HG03378 (cell line): Measurements from ENCODE around the gene SLC25A5.
"Not testable (repeated sequence)": the region's sequence is repeated elsewhere in the genome, so short reads cannot be mapped to it uniquely, and the experiment has no call there.

Source experiments
- ATAC-seq: cut with Tn5 transposase; IDR thresholded peaks from one replicate; pipeline ENCODE4 v1.9.1; 2021; ENCODE audit warnings: mild to moderate bottlenecking, moderate library complexity; ENCODE audit not compliant: unreplicated experiment

Gene SLC25A5

DNA sequence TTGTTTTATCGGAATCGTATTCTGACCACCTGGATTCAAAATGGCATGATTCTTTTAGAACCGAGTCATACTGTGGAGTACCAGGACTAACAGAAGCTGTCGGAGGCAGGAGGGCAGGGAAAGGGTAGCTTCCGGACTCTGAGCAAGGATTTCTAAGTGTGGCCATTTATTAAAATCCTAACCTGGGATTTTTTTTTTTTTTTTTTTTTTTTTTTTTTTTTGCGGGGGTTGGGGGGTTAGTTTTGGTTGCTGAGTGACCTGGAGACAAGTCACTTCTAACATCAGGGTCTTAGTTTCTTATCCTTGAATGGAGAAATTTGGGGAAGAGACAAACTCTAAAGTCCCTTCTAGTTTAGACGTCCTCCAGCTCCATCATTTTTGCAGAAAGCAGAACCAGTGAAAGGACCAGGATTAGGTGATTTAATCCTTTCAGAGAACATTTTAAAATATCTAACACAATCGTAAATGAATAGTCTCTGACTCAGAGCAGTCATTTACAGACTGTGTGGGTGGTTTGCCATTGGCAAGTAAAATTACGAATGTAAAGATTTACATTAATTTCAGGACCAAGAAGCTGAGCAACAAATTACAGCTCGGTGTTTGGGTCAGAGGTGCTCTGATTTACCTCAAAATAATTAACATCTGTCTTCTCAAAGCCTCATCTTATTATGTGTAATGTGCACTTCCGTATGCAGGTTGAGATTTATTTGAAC lies 7.3 kb downstream of the SLC25A5 start:
- ATAC-seq, result no peak

DNA sequence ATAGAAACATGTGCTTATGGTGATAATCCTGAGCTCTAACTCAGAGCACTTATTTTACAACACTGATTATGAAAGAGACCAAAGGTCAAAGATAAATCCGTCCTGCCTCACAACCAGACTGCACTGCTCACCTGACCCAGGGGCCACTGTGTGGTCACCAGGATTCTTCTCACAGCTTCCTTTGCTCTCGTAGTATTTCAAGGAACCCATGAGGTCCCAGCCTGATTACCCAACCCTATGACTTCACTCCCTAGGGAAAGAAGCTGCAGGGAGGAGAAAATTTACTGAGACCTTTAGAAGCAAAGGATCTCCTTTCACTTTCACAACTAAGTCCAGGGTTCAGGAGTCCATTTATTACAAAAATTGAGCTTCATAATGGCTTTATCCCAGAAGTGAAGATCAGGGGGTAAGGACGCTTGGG lies 9.6 kb downstream of the SLC25A5 start:
- no peak for ATAC-seq

DNA sequence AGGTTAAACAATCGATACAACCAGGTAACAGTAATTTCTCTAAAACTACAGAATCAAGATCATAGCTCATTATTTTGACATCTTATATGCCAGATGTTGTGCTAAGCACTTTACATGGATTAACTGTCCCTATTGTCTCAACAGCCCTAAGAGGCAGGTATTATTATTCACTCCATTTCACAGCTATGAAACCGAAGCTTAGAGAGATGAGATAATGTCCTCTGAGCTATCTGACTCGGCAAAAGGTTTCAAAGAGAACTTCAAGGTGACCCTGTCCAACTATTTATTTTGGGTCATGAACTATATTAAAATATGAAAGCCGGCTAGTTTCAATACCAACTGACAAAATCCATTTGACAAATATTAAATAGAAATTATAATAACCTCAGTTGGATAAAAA lies 10.3 kb downstream of the SLC25A5 start:
- ATAC-seq, result no peak

DNA sequence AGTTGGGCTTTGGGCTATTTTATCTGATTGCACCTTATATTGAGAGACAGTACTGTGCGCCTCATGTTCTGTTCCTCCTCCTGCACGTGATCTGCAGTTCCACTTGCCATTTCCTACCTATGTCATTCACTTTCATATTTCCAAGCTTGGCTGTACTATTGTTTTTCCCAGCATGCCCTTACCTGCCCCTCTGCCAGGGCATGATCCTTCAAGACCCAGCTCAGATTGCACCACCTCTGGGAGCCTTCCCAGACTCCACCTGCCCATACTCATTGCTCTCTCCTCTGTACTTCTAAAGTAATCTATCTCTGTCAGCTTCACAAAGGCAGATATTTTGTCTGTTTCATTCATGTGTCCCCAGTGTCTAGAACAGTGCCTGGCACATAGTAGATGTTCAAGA lies 11.6 kb downstream of the SLC25A5 start:
- no peak for ATAC-seq

DNA sequence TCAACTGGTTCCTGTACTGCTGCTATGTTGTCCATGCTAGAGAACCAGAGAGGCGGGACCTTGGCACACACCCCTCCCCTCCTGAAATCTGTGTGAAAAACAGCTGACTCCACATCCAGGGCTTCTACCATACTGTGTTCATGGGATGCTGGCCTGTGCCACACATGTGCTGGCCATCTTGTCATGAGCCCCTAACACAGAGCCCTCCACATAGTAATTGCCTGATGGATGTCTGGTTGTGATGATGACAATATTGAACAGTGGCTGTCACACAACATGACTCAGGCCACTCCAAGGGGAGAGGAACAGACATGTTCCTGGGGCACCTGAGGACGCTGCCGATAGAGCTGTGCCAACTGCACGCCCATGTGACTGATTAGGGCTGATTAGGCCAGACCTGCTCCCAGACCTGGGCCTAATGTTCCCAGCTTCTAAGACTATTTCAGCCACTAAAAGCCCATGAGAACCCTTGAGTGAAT lies 13.1 kb downstream of the SLC25A5 start:
- no peak for ATAC-seq

DNA sequence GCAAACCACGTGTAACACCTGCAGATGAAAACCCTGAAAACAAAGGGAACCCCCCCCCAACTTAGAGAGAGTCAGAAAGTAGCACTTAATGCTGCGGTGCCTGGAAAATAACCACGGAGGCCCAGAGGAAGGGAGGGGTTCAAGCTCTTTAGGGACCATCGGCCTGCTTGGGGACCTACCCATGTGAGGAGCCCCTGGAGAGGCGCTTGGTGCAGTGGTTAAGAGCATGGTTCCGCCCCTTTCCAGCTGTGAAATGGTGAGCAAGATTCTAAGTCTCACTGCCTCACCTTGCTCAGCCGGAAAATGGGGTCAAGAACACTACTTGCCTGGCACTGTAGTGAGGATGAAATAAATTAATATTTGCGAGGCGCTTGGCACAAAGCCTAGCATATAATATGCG lies 13.8 kb downstream of the SLC25A5 start:
- no peak for ATAC-seq

DNA sequence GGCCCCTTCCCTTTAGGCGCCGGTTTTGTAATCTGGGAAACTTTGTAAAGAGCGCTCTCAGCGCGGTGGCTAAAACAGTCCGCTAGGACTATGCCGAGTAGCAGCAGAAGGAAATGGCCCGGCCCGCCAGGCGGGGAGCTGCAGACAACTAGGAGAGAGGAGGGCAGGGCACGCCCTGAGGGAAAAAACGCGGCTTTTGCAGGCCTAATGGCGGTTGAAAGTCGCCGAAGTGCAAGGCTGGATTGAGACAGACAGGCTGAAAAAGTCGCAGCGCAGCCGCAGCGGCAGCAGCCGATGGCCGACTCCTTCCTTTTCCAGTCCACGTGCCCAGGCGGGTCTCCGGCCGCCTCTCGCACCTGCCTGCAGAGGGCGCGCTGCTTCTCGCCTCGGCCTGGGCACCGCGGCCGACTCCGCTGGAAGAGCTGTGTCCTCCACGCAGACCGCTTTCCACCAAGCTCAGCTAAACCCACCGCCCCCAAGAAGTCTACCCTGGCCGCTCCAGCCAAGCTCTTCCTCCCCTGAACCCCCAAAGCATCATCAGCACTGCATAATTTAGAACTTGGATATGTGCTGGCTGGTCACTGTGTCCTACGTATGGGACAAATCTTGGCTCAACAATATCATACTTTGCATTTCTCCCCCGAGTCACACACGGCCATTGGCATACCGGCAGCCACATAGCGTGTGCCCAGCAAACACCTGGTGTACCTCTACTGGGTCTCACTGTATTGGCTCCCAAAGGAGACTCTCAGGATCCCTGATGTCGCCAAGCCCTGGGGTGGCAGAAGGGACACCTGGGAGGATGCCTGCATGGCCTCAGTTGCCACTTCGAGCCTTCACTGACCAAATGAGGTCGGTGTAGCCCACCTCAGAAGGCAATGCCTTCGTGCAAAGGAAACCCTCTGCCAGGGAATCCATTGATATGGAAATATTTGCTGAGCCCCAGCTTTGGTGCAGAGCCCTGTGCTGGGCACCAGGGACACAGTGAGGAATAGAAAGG lies 14.5 kb downstream of the SLC25A5 start:
- peak; percentile 70 for ATAC-seq

DNA sequence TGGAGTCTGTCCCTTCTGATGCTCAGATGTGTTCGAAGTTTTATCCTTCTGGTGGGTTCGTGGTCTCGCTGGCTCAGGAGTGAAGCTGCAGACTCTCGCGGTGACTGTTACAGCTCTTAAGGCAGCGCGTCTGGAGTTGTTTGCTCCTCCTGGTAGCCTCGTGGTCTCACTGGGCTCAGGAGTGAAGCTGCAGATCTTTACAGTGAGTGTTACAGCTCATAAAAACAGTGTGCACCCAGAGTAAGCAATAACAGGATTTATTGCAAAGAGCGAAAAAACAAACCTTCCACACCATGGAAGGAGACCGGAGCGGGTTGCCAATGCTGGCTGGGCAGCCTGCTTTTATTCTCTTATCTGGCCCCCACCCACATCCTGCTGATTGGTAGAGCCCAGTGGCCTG lies 18.5 kb downstream of the SLC25A5 start:
- ATAC-seq, result no peak

DNA sequence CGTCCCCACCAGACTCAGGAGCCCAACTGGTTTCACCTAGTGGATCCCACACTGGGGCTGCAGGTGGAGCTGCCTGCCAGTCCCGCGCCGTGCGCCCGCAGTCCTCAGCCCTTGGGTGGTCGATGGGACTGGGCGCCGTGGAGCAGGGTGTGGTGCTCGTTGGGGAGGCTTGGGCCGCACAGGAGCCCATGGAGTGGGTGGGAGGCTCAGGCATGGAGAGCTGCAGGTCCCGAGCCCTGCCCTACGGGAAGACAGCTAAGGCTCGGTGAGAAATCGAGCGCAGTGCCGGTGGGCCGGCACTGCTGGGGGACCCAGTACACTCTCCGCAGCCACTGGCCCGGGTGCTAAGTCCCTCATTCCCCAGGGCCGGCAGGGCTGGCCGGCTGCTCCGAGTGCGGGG lies 19.5 kb downstream of the SLC25A5 start:
- ATAC-seq, result not testable (repeated sequence)

DNA sequence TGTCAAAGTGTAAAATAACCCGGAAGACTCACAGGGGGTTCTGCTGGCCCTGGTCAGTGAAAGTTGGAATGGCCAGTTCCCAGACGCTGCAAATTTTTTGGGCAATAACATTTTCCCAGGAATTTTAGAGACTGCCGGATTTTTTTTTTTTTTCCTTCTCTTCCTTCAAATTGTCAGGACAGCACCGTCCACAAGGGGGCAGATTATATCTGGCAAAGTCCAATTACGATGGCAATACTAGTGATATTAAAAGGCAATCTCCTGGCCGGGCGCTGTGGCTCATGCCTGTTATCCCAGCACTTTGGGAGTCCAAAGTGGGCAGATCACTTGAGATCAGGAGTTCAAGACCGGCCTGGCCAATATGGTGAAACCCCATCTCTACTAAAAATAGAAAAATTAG lies 20.5 kb downstream of the SLC25A5 start:
- no peak for ATAC-seq

DNA sequence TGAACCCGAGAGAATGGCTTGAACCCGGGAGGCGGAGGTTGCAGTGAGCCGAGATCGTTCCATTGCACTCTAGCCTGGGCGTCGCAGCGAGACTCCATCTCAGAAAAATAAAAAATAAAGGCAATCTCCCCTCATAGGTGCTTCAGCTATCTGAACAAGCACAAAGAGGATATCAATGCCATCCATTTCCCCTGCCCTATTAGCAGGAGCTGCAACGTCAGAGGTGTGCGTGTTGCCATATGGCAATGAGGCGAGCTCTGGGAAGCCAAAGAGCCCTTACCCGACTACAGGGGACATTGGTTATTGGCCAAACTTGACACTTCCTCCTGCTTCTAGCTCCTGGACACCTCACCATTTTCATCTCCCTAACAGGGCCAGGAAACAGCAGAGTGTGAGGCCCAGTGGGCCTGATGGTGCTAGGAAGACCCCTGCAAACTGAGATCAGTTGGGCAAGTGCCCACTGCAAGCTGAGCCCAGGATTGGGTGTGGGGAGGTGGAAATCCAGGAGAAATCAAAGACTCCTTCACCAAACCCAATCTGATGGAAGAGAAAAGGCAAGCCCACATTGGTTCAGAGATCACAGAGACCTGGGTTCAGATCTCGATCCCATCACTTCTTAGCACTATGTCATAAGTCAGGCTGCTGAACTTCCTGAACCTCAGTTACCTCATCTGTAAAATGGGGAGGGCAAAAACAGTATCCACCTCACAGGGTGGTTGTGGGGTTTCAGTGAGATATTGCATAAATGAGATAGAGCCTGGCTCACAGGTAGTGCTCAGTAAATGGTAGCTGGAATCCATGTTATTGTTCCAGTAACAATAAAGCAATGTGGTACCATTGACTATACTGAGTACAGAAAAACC lies 21.2 kb downstream of the SLC25A5 start:
- ATAC-seq, result no peak

DNA sequence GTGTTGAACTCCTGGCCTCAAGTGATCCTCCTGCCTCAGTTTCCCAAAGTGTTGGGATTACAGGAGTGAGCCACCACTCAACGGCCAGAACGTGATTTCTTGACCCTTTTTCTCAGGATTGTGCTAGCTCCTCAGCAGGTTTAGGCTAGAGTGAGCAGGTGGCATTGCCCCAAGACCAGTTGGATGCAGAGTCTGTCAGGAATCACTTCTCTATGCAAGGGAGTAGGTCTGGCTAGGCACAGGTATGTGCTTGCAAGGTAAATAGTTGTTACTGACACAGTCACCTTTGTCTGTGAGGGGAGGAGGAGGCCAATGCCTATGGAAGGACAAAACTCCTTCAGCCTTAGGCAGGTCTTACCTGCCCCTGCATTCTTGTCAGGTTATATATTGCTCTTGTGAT lies 24.2 kb downstream of the SLC25A5 start:
- no peak for ATAC-seq

DNA sequence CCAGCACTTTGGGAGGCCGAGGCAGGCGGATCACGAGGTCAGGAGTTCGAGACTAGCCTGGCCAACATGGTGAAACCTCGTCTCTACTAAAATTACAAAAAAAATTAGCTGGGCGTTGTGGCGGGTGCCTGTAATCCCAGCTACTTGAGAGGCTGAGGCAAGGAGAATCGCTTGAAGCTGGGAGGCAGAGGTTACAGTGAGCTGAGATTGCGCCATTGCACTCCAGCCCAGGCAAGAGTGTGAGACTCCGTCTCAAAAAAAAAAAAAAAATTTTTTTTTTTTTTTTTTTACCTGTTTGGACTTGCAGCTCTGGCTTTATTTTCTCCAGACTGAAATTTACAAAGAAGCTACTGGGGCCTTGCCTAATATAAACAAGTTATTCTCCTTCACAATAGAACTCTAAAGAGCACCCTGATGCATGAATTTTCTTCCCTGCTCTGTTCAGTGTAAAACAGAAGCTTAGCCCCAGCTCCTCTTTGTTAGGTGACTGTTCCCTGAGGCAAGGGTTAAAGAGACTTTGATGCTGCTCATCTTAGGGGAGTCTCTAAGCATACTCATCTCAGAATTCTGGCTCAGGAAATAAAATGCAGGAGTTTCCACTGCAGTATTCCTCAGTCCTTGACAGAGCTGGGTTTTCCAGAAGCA lies 25.7 kb downstream of the SLC25A5 start:
- ATAC-seq, result not testable (repeated sequence)

DNA sequence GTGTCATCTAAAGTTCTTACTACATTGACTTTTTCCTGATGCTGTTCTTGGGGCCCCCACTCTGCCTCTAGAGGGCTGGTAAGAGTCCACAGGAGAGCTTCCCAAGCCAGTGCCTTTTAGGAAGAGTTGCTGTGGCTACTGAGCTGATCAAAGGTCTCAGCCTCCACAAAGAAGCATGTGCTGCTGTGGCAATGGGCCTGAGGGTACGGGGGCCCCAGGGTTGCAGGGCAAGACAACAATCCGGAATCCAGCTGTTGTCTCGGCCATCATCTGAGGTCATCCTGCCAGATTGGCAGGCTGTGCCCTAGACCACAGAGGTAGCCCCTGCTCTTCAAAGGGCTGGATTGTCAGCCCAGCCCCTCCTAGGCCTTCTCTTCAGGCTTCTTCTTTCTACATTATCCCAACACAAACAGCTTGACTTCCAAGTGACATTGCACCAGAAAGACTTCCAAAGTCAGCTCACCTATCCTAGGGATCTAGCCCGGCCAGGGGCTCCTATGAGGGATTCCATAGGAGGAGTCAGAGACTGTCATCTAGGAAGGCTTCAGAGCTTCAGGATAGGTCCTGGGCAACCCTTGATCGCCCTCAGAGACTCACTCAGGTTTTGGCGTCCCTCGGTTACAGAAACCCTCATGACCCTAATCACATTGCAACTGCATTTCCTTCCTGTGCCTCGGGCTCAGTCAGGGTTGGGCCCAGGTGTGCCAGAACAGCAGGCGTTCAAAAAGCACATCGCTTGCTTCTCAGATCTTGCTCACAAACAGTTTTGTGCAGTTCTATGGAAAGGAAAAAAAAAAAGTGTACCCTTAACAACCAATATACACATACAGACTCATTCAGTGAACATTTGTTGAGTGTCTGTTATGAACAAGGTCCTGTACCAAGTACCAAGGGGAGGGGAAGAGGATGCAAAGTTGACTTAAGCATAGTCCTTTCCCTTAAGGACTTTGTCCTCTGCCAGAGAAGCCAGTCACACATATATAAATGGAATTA lies 27.8 kb downstream of the SLC25A5 start:
- ATAC-seq, result no peak

DNA sequence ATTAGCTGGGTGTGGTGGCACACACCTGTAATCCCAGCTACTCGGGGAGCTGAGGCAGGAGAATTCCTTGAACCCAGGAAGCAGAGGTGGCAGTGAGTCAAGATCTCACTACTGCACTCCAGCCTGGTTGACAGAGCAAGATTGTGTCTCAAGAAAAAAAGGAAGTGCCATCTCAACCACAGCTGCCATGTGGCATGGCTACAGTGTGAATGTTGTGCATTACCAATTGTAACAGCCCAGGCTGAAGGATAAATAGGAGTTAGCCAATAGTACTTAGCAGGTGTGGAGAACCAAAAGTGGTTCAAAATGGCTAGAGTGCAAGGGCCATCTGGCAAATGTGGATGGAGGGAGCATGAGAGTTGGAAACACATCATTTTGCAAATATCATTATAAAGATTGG lies 28.9 kb downstream of the SLC25A5 start:
- ATAC-seq, result no peak

DNA sequence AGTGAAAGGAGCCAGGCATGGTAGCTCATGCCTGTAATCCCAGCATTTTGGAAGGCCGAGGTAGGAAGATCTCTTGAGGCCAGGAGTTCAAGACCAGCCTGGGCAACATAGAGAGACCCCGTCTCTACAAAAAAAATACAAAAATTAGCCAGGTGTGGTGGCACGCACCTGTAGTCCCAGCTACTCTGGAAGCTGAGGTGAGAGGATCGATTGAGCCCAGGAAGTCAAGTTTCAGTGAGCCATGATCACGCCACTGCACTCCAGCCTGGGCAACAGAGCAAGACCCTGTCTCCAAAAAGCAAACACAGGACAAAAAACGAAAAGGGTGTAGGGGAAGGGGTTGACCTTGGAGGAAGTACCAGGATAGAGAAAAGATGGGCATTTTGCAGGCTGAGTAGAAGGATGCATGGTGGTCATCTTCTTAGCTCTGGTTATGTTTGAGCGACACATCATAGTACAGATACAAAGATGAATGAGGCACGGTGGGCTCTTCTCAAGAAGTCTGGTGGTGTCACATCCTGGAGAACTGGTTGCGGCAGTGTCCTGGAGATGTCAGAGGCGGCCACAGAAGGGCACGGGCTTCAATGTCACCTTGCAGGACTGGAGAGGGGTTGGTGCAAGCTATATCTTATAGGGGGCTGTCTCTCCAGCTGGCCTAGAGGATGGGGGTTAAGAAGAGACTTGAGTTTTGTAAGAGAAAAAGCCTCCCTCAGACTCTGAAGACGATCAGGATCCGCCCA lies 32.0 kb downstream of the SLC25A5 start:
- no peak for ATAC-seq

DNA sequence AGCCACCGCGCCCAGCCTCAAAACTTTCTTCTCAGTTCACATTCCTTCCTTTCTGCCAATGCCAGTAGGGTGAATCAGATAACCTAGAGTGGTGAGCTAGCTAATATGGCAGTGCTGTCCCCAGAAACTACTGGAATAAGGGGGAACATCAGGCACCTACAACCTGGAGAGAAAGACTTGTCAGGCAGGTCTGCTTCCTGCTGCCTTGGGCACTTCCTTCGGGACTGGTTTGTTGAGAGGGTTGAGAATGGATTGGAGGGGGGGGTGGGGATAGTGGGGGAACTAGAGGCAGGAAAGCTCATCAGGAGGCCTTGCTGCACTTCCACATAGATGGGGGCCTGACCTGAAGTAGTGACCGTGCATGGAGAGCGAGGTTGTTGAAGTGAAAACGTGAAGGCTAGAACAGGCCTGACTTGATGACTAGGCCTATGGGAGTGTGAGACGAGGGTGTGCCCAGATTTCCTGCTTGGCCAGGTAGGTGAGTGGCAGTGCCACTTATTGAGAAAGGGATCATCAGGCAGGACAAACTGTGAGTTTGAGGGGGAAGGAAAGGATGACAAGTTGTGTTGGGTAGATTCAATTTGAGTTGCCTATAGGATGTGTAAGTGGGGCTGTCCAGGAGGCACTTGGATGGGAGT lies 33.4 kb downstream of the SLC25A5 start:
- ATAC-seq, result no peak
